HG03521 (cell line): ENCODE results near the gene RSPO1.
"Not testable (repeated sequence)": the region's sequence is repeated elsewhere in the genome, so short reads cannot be mapped to it uniquely, and the experiment has no call there.

ENCODE experiments used
- ATAC-seq: cut with Tn5 transposase; IDR thresholded peaks from one replicate; pipeline ENCODE4 v1.9.1; 2021; ENCODE audit warnings: mild to moderate bottlenecking, moderate library complexity; ENCODE audit not compliant: unreplicated experiment

Gene RSPO1

GRCh38 chr1:37634244-37634991 lies at the start of gene RSPO1:
Gene RSPO1, minus strand, starts transcription at chr1:37634892. Its CDS starts 5,231 bp downstream, at chr1:37629661.
- no peak for ATAC-seq

- not testable (repeated sequence) for ATAC-seq
Measured at GRCh38 chr1:37684182-37684581, 49.5 kb upstream of the RSPO1 start.

- ATAC-seq, result no peak
Measured at GRCh38 chr1:37682334-37682987, 47.8 kb upstream of the RSPO1 start.

- no peak for ATAC-seq
Measured at GRCh38 chr1:37680933-37681332, 46.2 kb upstream of the RSPO1 start.

- no peak for ATAC-seq
Measured at GRCh38 chr1:37677808-37678207, 43.1 kb upstream of the RSPO1 start.

- ATAC-seq, result no peak
Measured at GRCh38 chr1:37677143-37677439, 42.4 kb upstream of the RSPO1 start.

- peak; percentile 46 for ATAC-seq
Measured at GRCh38 chr1:37676281-37677142, 41.8 kb upstream of the RSPO1 start.

- no peak for ATAC-seq
Measured at GRCh38 chr1:37673920-37674319, 39.2 kb upstream of the RSPO1 start.

- ATAC-seq, result no peak
Measured at GRCh38 chr1:37672136-37672870, 37.6 kb upstream of the RSPO1 start.

GRCh38 chr1:37671261-37671660 lies 36.6 kb upstream of the RSPO1 start:
- ATAC-seq, result no peak

GRCh38 chr1:37670133-37670532 lies 35.4 kb upstream of the RSPO1 start:
- no peak for ATAC-seq

- no peak for ATAC-seq
Measured at GRCh38 chr1:37667023-37667671, 32.5 kb upstream of the RSPO1 start.

GRCh38 chr1:37666241-37666867 lies 31.7 kb upstream of the RSPO1 start:
- ATAC-seq, result no peak

- ATAC-seq, result no peak
Measured at GRCh38 chr1:37663426-37664000, 28.8 kb upstream of the RSPO1 start.

- no peak for ATAC-seq
Measured at GRCh38 chr1:37662031-37662755, 27.5 kb upstream of the RSPO1 start.

GRCh38 chr1:37661401-37661800 lies 26.7 kb upstream of the RSPO1 start:
- no peak for ATAC-seq

GRCh38 chr1:37660664-37661063 lies 26.0 kb upstream of the RSPO1 start:
- no peak for ATAC-seq

GRCh38 chr1:37658486-37658885 lies 23.8 kb upstream of the RSPO1 start:
- ATAC-seq, result no peak
